ENCODE data around the gene IMMT. TPM values are rescaled to one million over a fixed set of nuclear protein-coding genes. Genes with fewer than 3 reads are reported as not detected.

The IMMT gene
- total and polyA plus RNA-seq, 9 of the 15 experiments (the other 6 are each of a cell fraction or from before 2014, with no cell fraction given) = 119 to 294 (median 140) TPM

DNA sequence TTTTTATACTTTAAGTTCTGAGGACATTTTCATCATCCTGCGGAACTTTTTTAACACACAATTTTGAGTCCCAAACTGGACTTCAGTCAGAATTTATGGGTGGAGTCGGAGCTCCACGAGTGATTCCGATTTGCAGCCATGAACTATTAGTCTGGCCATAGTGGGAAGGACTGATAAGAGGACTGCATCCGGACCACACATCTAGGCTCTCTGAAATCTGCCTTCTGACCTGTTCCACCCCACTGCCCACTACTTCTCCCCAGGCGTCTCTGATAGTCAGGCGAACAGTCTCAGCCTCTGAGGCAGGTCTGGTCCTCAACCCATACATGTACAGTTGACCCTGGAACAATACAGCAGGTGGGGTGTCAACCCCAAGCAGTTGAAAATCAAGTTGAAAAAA is 9.2 kb upstream of the IMMT start (continued):
- TF ChIP-seq MYBL2 (IDR thresholded peaks at IDR 0.05; ENCODE audit: low read depth) (no peak), MYBL2 (CRISPR knock-in tag; IDR thresholded peaks at IDR 0.05; ENCODE audit: borderline replicate concordance) (no peak), NEUROD1 (IDR thresholded peaks at IDR 0.05; ENCODE audit: borderline replicate concordance, low read depth, low read length, partially characterized antibody) (peak; percentile 44), RFX1 (IDR thresholded peaks at IDR 0.05) (no peak), NR4A1 (CRISPR knock-in tag; IDR thresholded peaks at IDR 0.05) (no peak), NR4A1 (tag; IDR thresholded peaks at IDR 0.05) (no peak), RBM34 (IDR thresholded peaks at IDR 0.05; ENCODE audit: borderline replicate concordance, insufficient read depth, low read length) (no peak), MED1 (CRISPR knock-in tag; IDR thresholded peaks at IDR 0.05; ENCODE audit: borderline replicate concordance) (no peak), THRB (CRISPR knock-in tag; conservative IDR thresholded peaks at IDR 0.05) (no peak), NCOA2 (IDR thresholded peaks at IDR 0.05; ENCODE audit: partially characterized antibody in 2 of 2) (no peak), ETV1 (tag; conservative IDR thresholded peaks at IDR 0.05; ENCODE audit: low read depth) (peak; percentile 90), RUNX1 (IDR thresholded peaks at IDR 0.05; ENCODE audit: low read depth) (no peak), COPS2 (conservative IDR thresholded peaks at IDR 0.05) (no peak), POLR2AphosphoS2 (IDR thresholded peaks at IDR 0.05; ENCODE audit: low read length) (no peak), NR3C1 (CRISPR knock-in tag; IDR thresholded peaks at IDR 0.05) (no peak), SLC30A9 (CRISPR knock-in tag; IDR thresholded peaks at IDR 0.05) (no peak), ZNF79 (CRISPR knock-in tag; IDR thresholded peaks at IDR 0.05; ENCODE audit: low read depth) (no peak), MAZ (CRISPR knock-in tag; conservative IDR thresholded peaks at IDR 0.05 in 1 of 2, IDR thresholded peaks at IDR 0.05 in 1 of 2) (peak in 1 of 2 experiments; percentile 46; a peak in 1 of 4 replicates), PHB2 (IDR thresholded peaks at IDR 0.05; ENCODE audit: low read depth) (no peak), MIER1 (IDR thresholded peaks at IDR 0.05; ENCODE audit: low read depth) (no peak), PREB (CRISPR knock-in tag; IDR thresholded peaks at IDR 0.05) (no peak), BCOR (IDR thresholded peaks at IDR 0.05) (no peak), ATF3 (IDR thresholded peaks at IDR 0.05) (no peak), ATF3 (CRISPR knock-in tag; conservative IDR thresholded peaks at IDR 0.05) (no peak), FOXJ3 (CRISPR knock-in tag; IDR thresholded peaks at IDR 0.05) (no peak)
- TF ChIP-seq, protein P1, sequence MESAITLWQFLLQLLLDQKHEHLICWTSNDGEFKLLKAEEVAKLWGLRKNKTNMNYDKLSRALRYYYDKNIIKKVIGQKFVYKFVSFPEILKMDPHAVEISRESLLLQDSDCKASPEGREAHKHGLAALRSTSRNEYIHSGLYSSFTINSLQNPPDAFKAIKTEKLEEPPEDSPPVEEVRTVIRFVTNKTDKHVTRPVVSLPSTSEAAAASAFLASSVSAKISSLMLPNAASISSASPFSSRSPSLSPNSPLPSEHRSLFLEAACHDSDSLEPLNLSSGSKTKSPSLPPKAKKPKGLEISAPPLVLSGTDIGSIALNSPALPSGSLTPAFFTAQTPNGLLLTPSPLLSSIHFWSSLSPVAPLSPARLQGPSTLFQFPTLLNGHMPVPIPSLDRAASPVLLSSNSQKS (CRISPR knock-in tag; IDR thresholded peaks at IDR 0.05) = no peak

All from K562 (cell line).